Naive thymus-derived CD4-positive, alpha-beta T cell (primary cell): ENCODE measurements around the gene CEACAM16. TPM values are rescaled to one million over a fixed set of nuclear protein-coding genes. Genes with fewer than 3 reads are reported as not detected.

Source experiments
- ATAC-seq: fragments of 150-1000 bp; cut with Tn5 transposase; 2 replicates; pipeline ENCODE4 v1.10.0; 2021; ENCODE audit warnings: mild to moderate bottlenecking, moderate library complexity
- CTCF ChIA-PET: fragments of 350-600 bp; sonication (Branson Sonifier 250); formaldehyde crosslinking; loops from one replicate; lab custom pipeline; 2021; ENCODE audit warnings: antibody characterized with exemption; lab: Charles Lee
- POLR2A ChIA-PET: fragments of 350-600 bp; sonication (Branson Sonifier 250); formaldehyde crosslinking; loops from one replicate; lab custom pipeline; 2021; ENCODE audit warnings: antibody characterized with exemption, inconsistent platforms; lab: Charles Lee
- DNase-seq, 9 donors: peaks; one replicate each; pipeline versions ENCODE4 v3.0.0 to v3.0.0-alpha.2; 2020 to 2022; ENCODE audit warnings: mixed read lengths in 1 of 9
- H3K27ac ChIP-seq: one replicate; pipeline ENCODE4 v1.7.0; 2013; ENCODE audit warnings: mild to moderate bottlenecking, low read depth, low read length, moderate library complexity
- H3K27me3 ChIP-seq, 2 donors: one replicate each; pipeline ENCODE4 v1.7.0; 2013; ENCODE audit warnings: low read length in 2 of 2, mild to moderate bottlenecking in 2 of 2, moderate library complexity in 2 of 2; ENCODE audit not compliant: control insufficient read depth in 2 of 2, insufficient read depth in 2 of 2
- H3K36me3 ChIP-seq, 3 experiments: 1 replicate in 2 of 3; 2 replicates in 1 of 3; pipeline ENCODE4 v1.7.0; 2013; ENCODE audit warnings: low read length in 3 of 3, mild to moderate bottlenecking in 3 of 3, moderate library complexity in 1 of 3; ENCODE audit not compliant: insufficient read depth in 3 of 3, control insufficient read depth in 2 of 3
- H3K4me1 ChIP-seq, 2 donors: one replicate each; pipeline ENCODE4 v1.7.0; 2013; ENCODE audit warnings: low read length in 2 of 2, mild to moderate bottlenecking in 2 of 2, moderate library complexity in 1 of 2; ENCODE audit not compliant: control insufficient read depth in 2 of 2, insufficient read depth in 2 of 2
- H3K4me3 ChIP-seq: 2 replicates; pipeline ENCODE4 v1.7.0; 2013; ENCODE audit warnings: mild to moderate bottlenecking, low read length
- H3K9me3 ChIP-seq, 3 experiments: 1 replicate in 2 of 3; 2 replicates in 1 of 3; pipeline ENCODE4 v1.7.0; 2013; ENCODE audit warnings: low read length in 3 of 3; ENCODE audit not compliant: control insufficient read depth in 2 of 3
- H3K27ac Mint-ChIP-seq, 9 donors: one replicate each; pipeline ENCODE4 v1.8.0; 2020 to 2022; ENCODE audit warnings: mixed read lengths in 9 of 9, mild to moderate bottlenecking in 8 of 9, moderate library complexity in 5 of 9, inconsistent platforms in 2 of 9
- H3K27me3 Mint-ChIP-seq, 5 donors: one replicate each; pipeline ENCODE4 v1.8.0; 2021 to 2022; ENCODE audit warnings: mixed read lengths in 5 of 5, mild to moderate bottlenecking in 1 of 5
- H3K36me3 Mint-ChIP-seq, 5 donors: one replicate each; pipeline ENCODE4 v1.8.0; 2020 to 2022; ENCODE audit warnings: mixed read lengths in 5 of 5, mild to moderate bottlenecking in 3 of 5, inconsistent platforms in 1 of 5
- H3K4me1 Mint-ChIP-seq, 7 donors: one replicate each; pipeline ENCODE4 v1.8.0; 2020 to 2022; ENCODE audit warnings: mixed read lengths in 7 of 7, mild to moderate bottlenecking in 3 of 7, inconsistent platforms in 1 of 7
- H3K4me3 Mint-ChIP-seq, 10 donors: one replicate each; pipeline ENCODE4 v1.8.0; 2020 to 2022; ENCODE audit warnings: mild to moderate bottlenecking in 10 of 10, mixed read lengths in 10 of 10, moderate library complexity in 6 of 10, inconsistent platforms in 2 of 10
- H3K9me3 Mint-ChIP-seq, 11 donors: one replicate each; pipeline ENCODE4 v1.8.0; 2020 to 2022; ENCODE audit warnings: mixed read lengths in 11 of 11, mild to moderate bottlenecking in 4 of 11, inconsistent platforms in 1 of 11, moderate library complexity in 1 of 11
- intact Hi-C, 2 donors: fragments of 100-400 bp; cut with micrococcal nuclease; formaldehyde crosslinking; loops; one replicate each; pipeline ENCODE4 v1.15.1; 2023
- polyA plus RNA-seq, 2 donors: library from polyadenylated mRNA; unstranded; fragments of 300-500 nt; fragmentation: Illumina TruSeq; gene quantifications; one replicate each; pipeline ENCODE4 v1.2.3, GENCODE V29; 2021
- total RNA-seq, 6 experiments: library from RNA in 5 of 6; stranded (reverse) in 5 of 6; gene quantifications; 1 replicate in 5 of 6; 2 replicates in 1 of 6; pipeline ENCODE4 v1.2.3 and lab custom pipeline; 2021 to 2026

CEACAM16 gene
- total and polyA plus RNA-seq, 7 experiments from 2014 or later, result not detected

DNA sequence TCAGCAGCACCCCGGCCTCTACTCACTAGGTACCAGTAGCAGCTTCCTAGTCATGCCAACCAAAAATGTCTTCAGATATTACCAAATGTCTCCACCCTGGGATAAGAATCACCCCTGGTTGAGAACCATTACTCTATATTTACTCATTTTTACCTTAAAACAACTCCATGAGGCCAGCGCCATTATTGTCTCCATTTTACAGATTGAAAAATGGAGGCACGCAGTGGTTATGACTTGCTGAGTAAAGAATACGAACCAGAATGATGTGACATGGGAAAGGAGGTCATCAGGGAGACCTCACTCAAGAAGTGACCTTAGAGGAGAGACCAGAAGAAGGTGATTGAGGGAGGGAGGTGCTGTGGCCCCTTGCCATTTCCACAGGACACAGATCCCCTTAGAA, 25.4 kb upstream of the CEACAM16 start:
- H3K27me3 ChIP-seq, result no peaks in the 10 kb centered on the region
- intact Hi-C loops, result no loop called here
- no peak overlapping the region for H3K4me3 Mint-ChIP-seq
- H3K9me3 ChIP-seq, result no peaks in the 10 kb centered on the region
- peaks cover 0 to 3% (median 0%) of the 10 kb centered on the region in 11 donors for H3K9me3 Mint-ChIP-seq
- peaks cover 0 to 4% (median 0%) of the 10 kb centered on the region in 7 donors for H3K4me1 Mint-ChIP-seq
- no peak overlapping the region for H3K4me3 ChIP-seq
- H3K36me3 Mint-ChIP-seq, result no peaks in the 10 kb centered on the region
- POLR2A ChIA-PET, result no interaction called here
- no peaks in the 10 kb centered on the region for H3K27me3 Mint-ChIP-seq
- CTCF ChIA-PET, result interaction anchor here (0.7 kb wide), 1 partner anchor 16 kb away, joined by 3 read pairs; no protein-coding TSS in a partner anchor
- no peak overlapping the region for H3K27ac Mint-ChIP-seq
- DNase-seq (no peak), ATAC-seq (no peak)
- no peaks in the 10 kb centered on the region for H3K36me3 ChIP-seq
- H3K27ac ChIP-seq, result no peak overlapping the region
- no peaks in the 10 kb centered on the region for H3K4me1 ChIP-seq

DNA sequence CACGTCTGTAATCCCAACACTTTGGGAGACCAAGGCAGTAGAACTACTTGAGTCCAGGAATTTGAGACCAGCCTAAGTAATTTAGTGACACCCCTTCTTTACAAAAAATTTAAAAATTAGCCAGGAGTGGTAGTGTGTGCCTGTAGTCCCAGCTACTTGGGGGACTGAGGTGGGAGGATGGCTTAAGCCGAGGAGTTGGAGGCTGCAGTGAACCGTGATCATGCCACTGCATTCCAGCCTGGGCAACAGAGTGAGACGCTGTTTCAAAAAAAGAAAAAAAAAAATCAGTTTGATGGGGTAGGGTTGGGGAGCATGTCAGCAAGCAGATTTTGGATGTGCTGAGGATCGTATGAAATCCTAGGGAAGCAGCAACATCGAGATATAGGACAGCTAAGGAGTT, 23.4 kb upstream of the CEACAM16 start:
- Mint-ChIP-seq H3K4me1 (peaks cover 0 to 4% (median 0%) of the 10 kb centered on the region in 7 donors), H3K36me3 (no peaks in the 10 kb centered on the region), H3K9me3 (peaks cover 0 to 2% (median 0%) of the 10 kb centered on the region in 11 donors), H3K27me3 (peaks cover 0 to 2% (median 0%) of the 10 kb centered on the region in 5 donors), H3K27ac (no peak overlapping the region), H3K4me3 (no peak overlapping the region)
- no peaks in the 10 kb centered on the region for H3K36me3 ChIP-seq
- H3K4me3 ChIP-seq, result no peak overlapping the region
- ChIA-PET POLR2A (no interaction called here), CTCF (interaction anchor here (0.7 kb wide), 1 partner anchor 14 kb away, joined by 3 read pairs; no protein-coding TSS in a partner anchor)
- intact Hi-C loops, result no loop called here
- no peaks in the 10 kb centered on the region for H3K4me1 ChIP-seq
- no peak for ATAC-seq
- no peak overlapping the region for H3K27ac ChIP-seq
- H3K9me3 ChIP-seq, result no peaks in the 10 kb centered on the region
- DNase-seq, result no peak
- no peaks in the 10 kb centered on the region for H3K27me3 ChIP-seq

DNA sequence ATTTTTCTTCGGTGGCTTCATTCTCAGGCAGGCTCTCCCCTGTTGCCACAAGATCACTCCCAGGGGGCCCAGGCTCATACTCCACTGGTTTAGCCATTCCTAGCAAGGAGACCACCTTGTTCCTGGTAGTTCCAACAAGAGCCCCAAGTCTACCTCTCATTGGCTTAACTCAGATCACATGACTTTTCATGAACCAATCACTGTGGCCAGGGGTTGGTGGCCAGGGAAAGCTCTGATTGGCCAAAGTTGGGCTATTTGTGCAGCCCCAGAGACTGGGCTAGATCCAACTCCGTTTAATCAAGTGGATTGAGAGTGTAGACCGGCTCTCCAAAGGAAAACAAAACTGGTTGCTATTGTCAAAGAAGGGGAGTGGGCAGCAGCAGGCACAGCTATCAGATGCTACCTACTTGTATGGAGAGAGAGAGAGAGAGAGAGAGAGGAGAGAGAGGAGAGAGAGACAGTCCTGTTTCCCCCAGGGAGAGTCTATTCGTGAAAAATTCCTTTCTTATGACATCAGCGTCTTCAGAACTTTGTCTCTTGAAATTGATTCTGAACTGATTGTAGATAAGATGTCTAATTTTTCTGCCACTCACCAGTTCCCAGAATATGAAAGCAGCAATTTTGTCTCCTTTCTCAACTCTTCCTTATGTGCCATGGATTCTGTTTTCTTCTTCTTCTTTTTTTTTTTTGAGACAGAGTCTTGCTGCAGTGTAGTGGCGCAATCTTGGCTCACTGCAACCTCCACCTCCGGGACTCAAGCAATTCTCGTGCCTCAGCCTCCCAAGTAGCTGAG, 21.7 kb upstream of the CEACAM16 start:
- intact Hi-C loops, result no loop called here
- CTCF ChIA-PET, result no interaction called here

DNA sequence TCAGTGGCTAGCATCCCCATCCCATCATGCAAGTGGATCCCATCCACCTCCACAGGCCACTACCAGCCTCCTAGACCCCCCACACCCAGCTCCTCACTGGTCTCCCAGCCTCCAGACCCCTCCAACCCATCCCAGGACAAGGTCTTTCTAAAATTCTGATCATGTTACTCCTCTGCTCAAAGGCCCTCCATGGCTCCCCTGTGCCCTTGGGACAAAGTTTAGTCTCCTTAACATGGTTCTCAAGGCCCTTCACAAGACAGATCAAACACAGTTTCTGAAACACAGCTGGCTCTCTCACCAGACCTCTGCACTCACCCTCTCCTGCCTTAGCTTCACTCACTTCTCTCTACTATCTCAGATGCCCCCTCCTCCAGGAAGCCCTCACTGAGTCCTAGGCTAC, 18.4 kb upstream of the CEACAM16 start:
- H3K4me3 ChIP-seq, result no peak overlapping the region
- H3K4me3 Mint-ChIP-seq, result no peak overlapping the region
- H3K27me3 ChIP-seq, result no peaks in the 10 kb centered on the region
- H3K36me3 ChIP-seq, result no peaks in the 10 kb centered on the region
- H3K9me3 ChIP-seq, result no peaks in the 10 kb centered on the region
- peaks cover 5 to 12% (median 6%) of the 10 kb centered on the region in 7 donors for H3K4me1 Mint-ChIP-seq
- H3K36me3 Mint-ChIP-seq, result no peaks in the 10 kb centered on the region
- DNase-seq (no peak), ATAC-seq (no peak)
- no peaks in the 10 kb centered on the region for H3K9me3 Mint-ChIP-seq
- H3K27ac Mint-ChIP-seq, result no peak overlapping the region
- intact Hi-C loops, result no loop called here
- H3K27ac ChIP-seq, result no peak overlapping the region
- ChIA-PET POLR2A (no interaction called here), CTCF (no interaction called here)
- H3K27me3 Mint-ChIP-seq, result peaks cover 0 to 12% (median 5%) of the 10 kb centered on the region in 5 donors
- H3K4me1 ChIP-seq, result no peaks in the 10 kb centered on the region

More for the DNA sequence above, 21.7 kb upstream of the CEACAM16 start:
- Mint-ChIP-seq H3K27me3 (peaks cover 0 to 3% (median 0%) of the 10 kb centered on the region in 5 donors), H3K27ac (no peak overlapping the region), H3K36me3 (no peaks in the 10 kb centered on the region), H3K4me3 (no peak overlapping the region), H3K9me3 (peaks cover 0 to under 1% (median 0%) of the 10 kb centered on the region in 11 donors), H3K4me1 (peaks cover 0 to 4% (median 0%) of the 10 kb centered on the region in 7 donors)
- DNase-seq (no peak), ATAC-seq (no peak)
- H3K4me3 ChIP-seq, result no peak overlapping the region
- H3K36me3 ChIP-seq, result no peaks in the 10 kb centered on the region
- H3K4me1 ChIP-seq, result no peaks in the 10 kb centered on the region
- H3K9me3 ChIP-seq, result no peaks in the 10 kb centered on the region
- POLR2A ChIA-PET, result no interaction called here
- H3K27ac ChIP-seq, result no peak overlapping the region
- no peaks in the 10 kb centered on the region for H3K27me3 ChIP-seq

DNA sequence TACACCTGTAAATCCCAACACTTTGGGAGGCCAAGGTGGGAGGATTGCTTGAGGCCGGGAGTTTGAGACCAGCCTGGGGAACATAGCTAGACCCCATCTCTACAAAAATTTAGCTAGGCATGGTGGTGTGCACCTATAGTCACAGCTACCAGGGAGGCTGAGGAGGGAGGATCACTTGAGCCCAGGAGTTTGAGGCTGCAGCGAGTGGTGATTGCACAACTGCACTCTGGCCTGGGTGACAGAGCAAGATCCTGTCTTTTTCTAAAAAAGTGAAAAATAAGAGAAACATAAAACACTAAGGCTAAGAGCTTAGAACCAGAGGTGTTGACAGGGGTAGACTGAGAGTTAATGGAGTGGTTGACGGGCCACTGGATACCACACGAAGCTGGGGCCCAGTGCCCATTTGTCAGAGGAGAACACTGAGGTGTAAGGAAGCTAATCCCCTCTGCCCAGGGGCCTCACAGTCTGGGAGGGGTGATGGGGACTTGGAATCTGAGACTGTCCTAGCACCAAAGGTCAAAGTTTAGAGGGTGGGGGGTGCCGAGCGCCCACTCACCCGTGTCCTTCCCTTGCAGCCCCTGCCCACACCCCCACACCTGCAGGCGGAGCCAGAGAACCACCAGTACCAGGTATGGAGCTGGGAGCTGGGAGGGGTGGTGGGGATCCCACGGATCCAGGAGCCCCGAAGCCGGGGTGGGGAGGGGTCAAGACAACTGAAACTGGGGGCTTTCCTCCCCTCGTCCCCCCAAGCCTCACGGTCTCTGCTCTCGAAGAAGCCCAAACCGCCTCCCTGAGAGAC, 16.8 kb upstream of the CEACAM16 start:
- intact Hi-C loops, result no loop called here

DNA sequence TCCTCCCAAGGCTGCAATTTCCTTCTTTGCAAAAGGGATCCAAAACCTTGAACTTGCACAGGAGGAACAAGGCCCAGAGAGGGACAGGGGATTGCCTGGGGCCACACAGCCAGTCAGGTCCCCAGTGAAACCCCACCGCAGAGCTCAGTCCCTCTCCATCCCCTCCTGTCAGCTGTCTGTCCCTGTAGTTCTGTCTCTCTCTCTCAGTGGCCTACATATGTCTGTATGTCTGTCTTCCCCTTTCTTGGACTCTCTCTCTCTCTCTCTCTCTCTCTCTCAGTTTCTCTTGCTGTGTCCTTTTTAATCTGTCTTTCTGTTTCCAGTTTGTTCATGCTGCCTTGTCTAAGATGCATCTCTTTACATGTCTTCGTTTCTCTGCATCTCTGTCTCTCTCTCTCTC, 16.1 kb upstream of the CEACAM16 start:
- Histone ChIP-seq H3K4me3 (no peak overlapping the region), H3K4me1 (no peaks in the 10 kb centered on the region), H3K36me3 (no peaks in the 10 kb centered on the region), H3K9me3 (no peaks in the 10 kb centered on the region), H3K27me3 (no peaks in the 10 kb centered on the region), H3K27ac (no peak overlapping the region)
- Mint-ChIP-seq H3K9me3 (no peaks in the 10 kb centered on the region), H3K27ac (peak overlapping the region in 1 of 9 donors; percentile 2), H3K4me1 (peaks cover 5 to 14% (median 6%) of the 10 kb centered on the region in 7 donors), H3K4me3 (no peak overlapping the region), H3K36me3 (no peaks in the 10 kb centered on the region), H3K27me3 (peaks cover 3 to 18% (median 7%) of the 10 kb centered on the region in 5 donors)
- DNase-seq (no peak), ATAC-seq (no peak)
- ChIA-PET POLR2A (no interaction called here), CTCF (interaction anchor here (0.6 kb wide), 1 partner anchor 46 kb away, joined by 7 read pairs; no protein-coding TSS in a partner anchor)
- intact Hi-C loops, result no loop called here

More for the DNA sequence above, 16.8 kb upstream of the CEACAM16 start:
- Histone ChIP-seq H3K4me1 (no peaks in the 10 kb centered on the region), H3K36me3 (no peaks in the 10 kb centered on the region), H3K9me3 (no peaks in the 10 kb centered on the region), H3K4me3 (no peak overlapping the region), H3K27me3 (no peaks in the 10 kb centered on the region), H3K27ac (no peak overlapping the region)
- Mint-ChIP-seq H3K4me1 (peaks cover 5 to 14% (median 6%) of the 10 kb centered on the region in 7 donors), H3K4me3 (no peak overlapping the region), H3K27me3 (peaks cover 0 to 17% (median 5%) of the 10 kb centered on the region in 5 donors), H3K9me3 (no peaks in the 10 kb centered on the region), H3K36me3 (no peaks in the 10 kb centered on the region), H3K27ac (no peak overlapping the region)
- no peak for ATAC-seq
- no peak for DNase-seq
- ChIA-PET CTCF (no interaction called here), POLR2A (interaction anchor here (0.6 kb wide), 1 partner anchor 61 kb away, joined by 3 read pairs; no protein-coding TSS in a partner anchor)
